HG03108 (cell line): Measurements from ENCODE around the gene VIPR1.

Experiments used
- ATAC-seq: cut with Tn5 transposase; IDR thresholded peaks from one replicate; pipeline ENCODE4 v1.9.1; 2021; ENCODE audit warnings: moderate library complexity; ENCODE audit not compliant: unreplicated experiment

The VIPR1 gene

DNA sequence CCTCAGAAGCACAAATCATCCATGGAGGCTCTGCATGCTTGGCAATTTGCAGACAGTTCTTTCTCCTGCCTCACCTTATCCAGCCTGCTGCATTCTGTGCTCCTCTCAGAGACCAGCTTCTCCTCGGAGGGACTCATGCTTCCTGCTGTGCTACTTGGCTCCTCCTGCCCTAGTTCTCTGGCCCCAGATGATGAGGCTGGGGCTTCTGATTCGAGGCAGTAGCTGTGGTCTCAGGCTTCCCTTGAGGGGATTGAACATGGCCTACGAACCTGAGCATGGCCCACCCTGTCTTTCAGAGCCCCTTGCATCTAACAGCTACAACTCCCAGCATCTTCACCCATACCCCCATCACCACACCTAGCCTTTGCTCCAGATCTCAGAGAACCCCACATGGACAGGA lies 6.7 kb downstream of the VIPR1 start:
- no peak for ATAC-seq

- no peak for ATAC-seq
These were observed 7.9 kb downstream of the VIPR1 start for GRCh38 chr3:42510325-42510724.

GRCh38 chr3:42511201-42511600 lies 8.8 kb downstream of the VIPR1 start:
- ATAC-seq, result no peak

DNA sequence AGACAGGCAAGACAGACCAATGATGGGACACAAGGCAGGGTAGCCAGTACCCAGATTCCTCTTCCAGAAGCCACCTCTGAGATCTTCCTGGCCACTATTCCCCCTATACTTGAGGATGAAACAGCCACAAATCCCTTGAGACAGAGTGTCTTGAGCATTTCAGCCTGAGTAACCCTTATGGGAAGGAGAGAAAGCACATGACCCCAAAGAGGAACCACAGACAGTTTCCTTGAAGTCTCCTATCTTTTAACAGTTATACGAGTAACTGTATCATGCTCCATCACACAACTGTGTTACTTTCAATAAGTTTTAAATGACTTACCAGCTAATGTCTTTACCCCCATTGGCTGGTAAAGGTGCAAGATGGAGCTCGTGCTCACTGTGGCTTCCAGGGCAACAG lies 9.3 kb downstream of the VIPR1 start:
- no peak for ATAC-seq

- ATAC-seq, result no peak
These were observed 10.7 kb downstream of the VIPR1 start for GRCh38 chr3:42513121-42513520.

DNA sequence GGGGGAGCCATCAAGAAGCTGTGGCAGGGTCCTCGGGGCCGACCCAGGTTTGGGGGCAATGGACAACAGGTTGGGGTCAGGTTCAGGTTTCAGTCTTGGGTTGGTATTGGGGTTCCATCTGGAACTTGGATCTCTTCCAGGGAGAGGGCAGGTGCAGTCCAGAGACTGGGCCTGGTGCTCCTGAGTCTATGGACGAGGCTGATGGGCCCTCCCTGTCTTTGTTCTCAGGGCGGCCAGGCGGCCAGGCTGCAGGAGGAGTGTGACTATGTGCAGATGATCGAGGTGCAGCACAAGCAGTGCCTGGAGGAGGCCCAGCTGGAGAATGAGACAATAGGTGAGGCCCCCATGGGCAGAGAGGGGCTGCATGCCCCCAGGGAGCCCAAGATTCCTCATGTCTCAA lies 11.1 kb downstream of the VIPR1 start:
- ATAC-seq, result no peak

- ATAC-seq, result no peak
These were observed 12.4 kb downstream of the VIPR1 start for GRCh38 chr3:42514876-42515275.

DNA sequence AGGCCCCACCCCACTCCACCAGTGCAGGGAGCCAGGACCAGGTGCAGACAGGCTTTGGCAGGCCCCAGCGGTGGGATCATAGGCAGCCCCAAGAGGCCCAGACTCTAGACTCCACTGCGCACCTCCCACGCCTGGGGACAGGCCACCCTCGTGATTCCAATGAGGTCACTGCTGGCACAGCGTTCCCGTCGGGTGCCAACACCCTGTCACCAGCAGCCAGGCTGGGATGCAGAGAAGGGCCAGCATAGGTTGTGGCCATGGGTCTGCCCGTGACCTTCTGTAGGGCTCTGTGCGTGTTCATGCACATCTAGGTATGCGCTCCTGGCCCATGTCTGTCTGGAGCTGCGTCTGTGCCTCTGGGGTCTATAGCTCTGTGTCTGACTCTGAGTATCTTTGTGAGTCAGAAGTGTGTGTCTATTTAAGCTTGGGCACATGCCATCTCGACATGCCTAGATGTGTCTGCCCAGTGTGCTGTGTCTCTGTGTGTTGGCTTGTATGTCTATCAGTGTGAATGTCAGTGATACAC lies 13.0 kb downstream of the VIPR1 start:
- no peak for ATAC-seq

- ATAC-seq, result no peak
These were observed 13.5 kb downstream of the VIPR1 start for GRCh38 chr3:42515976-42516375.

GRCh38 chr3:42516443-42516842 lies 14.0 kb downstream of the VIPR1 start:
- no peak for ATAC-seq

- no peak for ATAC-seq
These were observed 14.7 kb downstream of the VIPR1 start for GRCh38 chr3:42517117-42517516.

DNA sequence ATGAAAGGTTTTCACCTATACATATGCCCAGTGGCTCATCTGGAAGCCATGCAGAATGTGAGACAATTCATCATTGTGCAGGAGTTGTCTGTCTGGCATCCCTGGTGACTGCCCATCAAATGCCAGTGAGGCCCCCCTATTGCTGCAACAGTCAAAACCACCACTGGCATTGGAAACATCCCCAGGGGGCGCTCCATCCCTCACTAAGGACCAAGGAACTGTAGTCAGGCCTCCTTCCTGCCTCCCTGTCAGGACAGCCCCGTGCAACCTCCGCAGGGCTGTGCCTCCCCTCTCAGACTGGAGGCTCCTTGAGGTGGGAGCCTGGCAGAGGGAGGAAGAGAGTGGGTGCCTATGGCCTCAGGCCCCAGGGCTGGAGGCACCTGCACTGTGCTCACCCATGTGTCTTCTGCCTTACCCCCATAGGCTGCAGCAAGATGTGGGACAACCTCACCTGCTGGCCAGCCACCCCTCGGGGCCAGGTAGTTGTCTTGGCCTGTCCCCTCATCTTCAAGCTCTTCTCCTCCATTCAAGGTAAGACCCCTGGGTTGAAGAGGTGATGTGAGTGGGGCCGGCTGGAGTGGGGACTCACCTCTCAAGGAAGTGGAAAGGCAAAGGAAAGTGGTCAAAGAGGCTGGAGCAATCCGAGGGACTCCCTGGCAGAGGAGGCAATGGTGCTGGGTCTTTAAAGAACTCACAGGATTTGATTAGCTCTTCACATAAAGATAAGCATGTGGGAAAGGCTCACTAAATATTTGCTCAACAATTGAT lies 16.5 kb downstream of the VIPR1 start:
- ATAC-seq, result no peak

DNA sequence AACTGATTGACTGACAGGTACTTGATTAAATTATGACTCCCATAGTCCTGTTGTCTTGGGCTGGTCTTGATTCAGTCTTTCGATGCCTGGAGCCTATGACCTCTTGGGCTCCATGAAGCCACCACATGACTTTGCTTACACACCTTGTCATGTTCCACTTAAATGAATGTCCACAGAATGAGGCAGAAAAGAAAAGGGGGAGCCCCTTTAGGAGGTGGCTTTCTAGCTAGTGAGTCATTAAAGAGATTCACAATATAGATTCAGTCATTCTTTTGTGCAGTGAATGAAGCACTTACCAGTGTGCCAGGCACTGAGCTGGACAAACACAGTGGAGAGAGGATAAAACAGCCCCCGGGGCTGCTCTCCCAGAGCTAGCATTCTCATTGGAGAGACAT lies 17.1 kb downstream of the VIPR1 start:
- ATAC-seq, result no peak

DNA sequence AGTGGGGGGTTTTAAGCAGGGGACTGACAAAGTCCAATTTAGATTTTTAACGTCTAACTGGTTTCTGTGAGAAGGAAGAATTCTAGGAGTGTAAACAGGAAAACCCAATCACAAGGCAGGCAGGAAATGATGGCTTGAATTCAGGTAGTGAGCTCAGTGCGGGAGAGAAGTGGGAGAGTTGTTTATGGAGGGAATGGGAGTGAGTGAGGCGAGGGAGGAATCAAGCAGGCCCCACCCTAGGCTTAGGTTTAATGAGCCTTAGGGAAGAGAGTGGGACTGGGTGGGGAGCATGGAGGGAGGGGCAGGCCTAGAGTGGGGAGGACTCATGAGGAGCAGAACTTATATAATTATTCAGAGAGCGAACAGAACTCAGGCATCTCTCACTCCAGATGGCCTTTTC lies 17.9 kb downstream of the VIPR1 start:
- ATAC-seq, result no peak

- ATAC-seq, result no peak
These were observed 18.5 kb downstream of the VIPR1 start for GRCh38 chr3:42520906-42521305.

GRCh38 chr3:42524751-42525150 lies 22.3 kb downstream of the VIPR1 start:
- ATAC-seq, result no peak

DNA sequence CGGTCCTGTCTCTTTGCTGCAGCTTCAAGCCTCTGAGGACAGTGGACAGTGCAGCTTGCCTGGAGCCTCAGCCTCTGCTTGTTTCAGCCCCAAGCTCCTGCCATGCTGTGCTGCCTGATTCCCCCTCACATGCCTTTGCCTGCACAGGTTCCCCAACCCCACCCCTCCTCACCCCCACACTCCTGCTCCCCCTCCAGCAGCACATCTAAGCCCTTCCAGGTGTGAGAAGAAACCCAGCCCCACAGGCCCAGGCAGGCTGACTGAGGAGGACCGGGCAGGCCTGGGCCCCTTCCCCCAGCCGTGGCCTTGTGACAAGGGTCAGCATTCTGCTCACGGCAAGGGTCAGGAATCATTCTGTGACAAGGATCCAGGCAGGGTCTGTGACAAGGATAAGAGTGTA lies 22.8 kb downstream of the VIPR1 start:
- no peak for ATAC-seq

DNA sequence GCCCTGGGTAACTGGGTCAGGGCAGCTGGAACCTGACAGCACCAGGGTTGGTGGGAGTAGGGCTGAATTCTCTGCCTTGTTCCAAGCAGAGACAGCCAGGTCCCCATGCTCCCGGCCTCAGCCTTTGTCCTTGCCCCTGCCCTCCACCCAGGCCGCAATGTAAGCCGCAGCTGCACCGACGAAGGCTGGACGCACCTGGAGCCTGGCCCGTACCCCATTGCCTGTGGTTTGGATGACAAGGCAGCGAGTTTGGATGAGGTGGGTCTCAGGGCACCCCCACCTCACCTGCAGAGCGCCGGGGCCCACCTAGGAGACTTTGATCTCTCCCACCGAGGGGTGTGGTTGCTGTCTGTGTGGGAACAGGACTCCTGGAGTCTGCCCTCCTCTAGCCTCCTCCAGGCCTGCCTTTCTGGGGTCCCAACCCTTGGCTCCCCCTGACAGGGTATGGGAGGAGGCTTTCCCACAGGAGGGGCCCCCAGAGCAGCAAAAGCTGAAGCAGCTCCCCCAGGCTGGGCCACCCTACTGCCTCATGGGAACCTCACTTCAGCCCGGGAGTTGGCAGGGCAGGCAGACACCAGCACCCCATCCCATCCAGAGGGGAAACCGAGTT lies 23.4 kb downstream of the VIPR1 start:
- no peak for ATAC-seq

DNA sequence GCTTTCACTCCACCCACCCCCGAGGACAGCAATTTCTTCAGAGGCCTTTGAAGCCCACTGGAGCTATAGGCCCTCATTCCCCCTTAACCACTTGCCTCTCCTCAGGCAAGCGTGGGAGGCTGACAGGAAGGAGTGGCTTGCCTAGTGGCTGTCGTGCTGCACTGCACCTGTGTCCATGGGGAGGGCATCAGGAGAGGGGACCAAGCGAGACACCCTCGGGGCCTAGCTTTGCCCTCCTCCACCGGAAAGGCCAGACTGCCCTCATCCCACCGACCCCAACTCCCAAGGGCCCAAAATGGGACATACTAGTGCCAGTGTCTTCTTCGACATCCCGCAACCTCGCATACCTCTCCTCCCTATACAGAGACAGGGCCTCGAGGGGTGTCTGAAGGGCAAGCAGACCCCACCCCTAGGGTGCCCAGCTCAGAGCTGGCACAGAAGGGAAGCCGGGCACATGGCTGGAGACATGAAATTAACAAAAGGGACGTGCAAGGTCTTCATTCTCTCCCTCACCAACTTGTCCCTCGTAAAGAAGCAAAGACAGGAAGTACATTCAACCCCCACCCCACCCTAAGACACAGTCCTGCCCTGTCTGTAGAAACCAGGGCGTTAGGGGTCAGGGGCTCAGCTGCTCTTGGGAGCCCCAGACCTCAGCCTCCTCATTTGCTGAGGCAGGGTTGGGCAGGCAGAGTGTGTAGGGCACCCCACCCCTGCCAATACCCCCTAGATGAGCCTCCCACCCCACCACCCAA lies 24.3 kb downstream of the VIPR1 start:
- ATAC-seq, result no peak

GRCh38 chr3:42527368-42527917 lies 25.0 kb downstream of the VIPR1 start:
- ATAC-seq, result no peak

DNA sequence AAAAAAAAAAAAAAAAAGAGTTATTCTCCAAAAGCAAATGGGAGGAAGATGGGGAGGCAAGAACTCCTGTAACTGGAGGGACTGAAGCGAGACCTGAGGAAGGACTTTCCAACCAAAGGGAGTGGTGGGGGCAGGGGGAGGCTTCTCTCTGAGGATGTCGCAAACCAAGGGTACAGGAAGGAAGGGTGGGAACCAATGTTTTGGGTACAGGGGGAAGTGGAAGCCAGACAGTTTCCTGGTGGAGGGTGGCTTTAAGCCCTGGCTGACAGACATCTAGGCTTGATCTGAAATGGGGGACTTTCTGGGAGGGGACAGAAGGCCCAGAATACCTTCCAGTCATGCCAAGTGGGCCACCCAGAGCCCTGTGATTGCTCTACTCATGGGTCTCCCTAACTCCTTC lies 27.0 kb downstream of the VIPR1 start:
- no peak for ATAC-seq

GRCh38 chr3:42530073-42530472 lies 27.6 kb downstream of the VIPR1 start:
- ATAC-seq, result no peak
